GM12878 (cell line): ENCODE results near the gene CAMKK1. TPM values are rescaled to one million over a fixed set of nuclear protein-coding genes. Genes with fewer than 3 reads are reported as not detected.

Experiments
- ATAC-seq: fragments of 200-7000 bp; cut with Tn5 transposase; 3 replicates; pipeline ENCODE4 v1.9.1; 2020; ENCODE audit warnings: mild to moderate bottlenecking, moderate library complexity
- BruUV-seq: library from RNA; stranded (reverse); fragments of 400-500 nt; replicated peaks from 2 replicates; lab custom pipeline; 2021; lab: Mats Ljungman, UMichigan
- CTCF ChIA-PET: fragments of 300-600 bp; sonication (Branson Sonifier 250); formaldehyde crosslinking; extraction: SDS; loops from one replicate; lab custom pipeline; 2021; ENCODE audit warnings: inconsistent platforms; lab: Yijun Ruan, JAX
- POLR2A ChIA-PET: fragments of 350-600 bp; formaldehyde crosslinking; extraction: SDS; loops from one replicate; lab custom pipeline; 2021; ENCODE audit warnings: inconsistent platforms; lab: Charles Lee
- RAD21 ChIA-PET: fragments of 300-600 bp; sonication (Branson Sonifier 250); formaldehyde crosslinking; loops from one replicate; lab custom pipeline; 2023; ENCODE audit warnings: antibody characterized with exemption; ENCODE audit not compliant: unreplicated experiment; lab: Charles Lee
- SMC1A ChIA-PET: fragments of 300-600 bp; sonication (Branson Sonifier 250); formaldehyde crosslinking; loops from one replicate; lab custom pipeline; 2023; ENCODE audit not compliant: unreplicated experiment, uncharacterized antibody; lab: Charles Lee
- DNase-seq: peaks from one replicate; pipeline ENCODE4 v3.0.0-alpha.2; 2011; ENCODE audit warnings: low read depth, low spot score
- FAIRE-seq: peaks from 3 replicates; lab custom pipeline; 2011; peaks lifted over from hg19 to GRCh38; lab: Jason Lieb, UNC
- H2AFZ ChIP-seq: 2 replicates; pipeline ENCODE4 v1.6.0; 2011; ENCODE audit warnings: low read depth, low read length, control low read depth; ENCODE audit not compliant: control insufficient read depth
- H3K27ac ChIP-seq: 2 replicates; pipeline ENCODE4 v1.5.1; 2011; ENCODE audit warnings: control low read depth; ENCODE audit not compliant: control insufficient read depth, insufficient read depth
- H3K27me3 ChIP-seq, 2 experiments: replicated peaks in 1 of 2; 2 replicates each; pipeline versions ENCODE4 v1.6.0 to v1.6.1; 2011; ENCODE audit warnings: low read length in 1 of 2; ENCODE audit not compliant: control insufficient read depth in 2 of 2, insufficient read depth in 2 of 2
- H3K36me3 ChIP-seq, 2 experiments: 2 replicates each; pipeline ENCODE4 v1.5.1; 2011; ENCODE audit warnings: low read length in 1 of 2; ENCODE audit not compliant: control insufficient read depth in 2 of 2, insufficient read depth in 2 of 2
- H3K4me1 ChIP-seq: 2 replicates; pipeline ENCODE4 v1.6.1; 2011; ENCODE audit warnings: mild to moderate bottlenecking, low read length, moderate library complexity, mixed read lengths; ENCODE audit not compliant: control insufficient read depth, insufficient read depth
- H3K4me2 ChIP-seq: 2 replicates; pipeline ENCODE4 v1.6.0; 2011; ENCODE audit warnings: control low read depth; ENCODE audit not compliant: control insufficient read depth, insufficient read depth
- H3K4me3 ChIP-seq: fragments of 200-600 bp; sonication (generic); 2 replicates; pipeline ENCODE4 v1.5.1; 2016
- H3K79me2 ChIP-seq: 2 replicates; pipeline ENCODE4 v1.6.0; 2011; ENCODE audit warnings: low read length; ENCODE audit not compliant: control insufficient read depth, insufficient read depth
- H3K9ac ChIP-seq: 2 replicates; pipeline ENCODE4 v1.8.0; 2011; ENCODE audit warnings: low read length, control low read depth, mixed read lengths; ENCODE audit not compliant: control insufficient read depth, insufficient read depth
- H3K9me3 ChIP-seq: replicated peaks from 3 replicates; pipeline ENCODE4 v1.5.1; 2011; ENCODE audit warnings: mild to moderate bottlenecking, low read length; ENCODE audit not compliant: control insufficient read depth, insufficient read depth
- H4K20me1 ChIP-seq: 2 replicates; pipeline ENCODE4 v1.6.0; 2011; ENCODE audit not compliant: control insufficient read depth, insufficient read depth
- CHD1 ChIP-seq: IDR thresholded peaks from 2 replicates; pipeline ENCODE4 v1.6.1; 2012; ENCODE audit warnings: low read depth, low read length, improper control_type of control experiment
- FOXM1 ChIP-seq: IDR thresholded peaks from 2 replicates; pipeline ENCODE4 v1.6.1; 2012; ENCODE audit warnings: low read depth, mild to moderate bottlenecking, inconsistent platforms, low read length, moderate library complexity
- HDAC2 ChIP-seq: fragments of 200-600 bp; sonication (generic); IDR thresholded peaks from 2 replicates; pipeline ENCODE4 v1.6.1; 2017
- HSF1 ChIP-seq: fragments of 150-350 bp; IDR thresholded peaks from 2 replicates; pipeline ENCODE4 v1.6.1; 2014; ENCODE audit warnings: mild to moderate bottlenecking, low read depth, low read length
- MTA3 ChIP-seq: IDR thresholded peaks from 2 replicates; pipeline ENCODE4 v1.6.1; 2012; ENCODE audit warnings: low read length, inconsistent platforms, borderline replicate concordance
- NFYA ChIP-seq: IDR thresholded peaks from 2 replicates; pipeline ENCODE4 v1.6.1; 2011; ENCODE audit warnings: low read depth, mild to moderate bottlenecking, low read length, improper control_type of control experiment, borderline replicate concordance
- SPI1 ChIP-seq: IDR thresholded peaks from 2 replicates; pipeline ENCODE4 v1.6.1; 2011; ENCODE audit warnings: low read depth, mild to moderate bottlenecking, low read length, moderate library complexity, borderline replicate concordance; ENCODE audit not compliant: insufficient read depth
- STAT3 ChIP-seq: IDR thresholded peaks from 2 replicates; pipeline ENCODE4 v1.6.1; 2011; ENCODE audit warnings: low read depth, low read length, improper control_type of control experiment
- YBX1 ChIP-seq: fragments of 450-650 bp; IDR thresholded peaks from 2 replicates; pipeline ENCODE4 v1.6.1; 2016; ENCODE audit warnings: antibody characterized with exemption
- WGBS: methylation state at CpG from one replicate; pipeline ENCODE4 v1.1.6; 2016; ENCODE audit warnings: low lambda C conversion rate; ENCODE audit not compliant: insufficient replicate concordance, insufficient coverage; ENCODE audit errors: missing lambda C conversion rate; 5-methylcytosine and 5-hydroxymethylcytosine counted together
- in situ Hi-C: fragments of 300-500 bp; cut with MboI; formaldehyde crosslinking; loops from 9 replicates; pipeline ENCODE4 v1.14.3; 2018; ENCODE audit warnings: mixed read lengths
- intact Hi-C: fragments of 100-400 bp; cut with micrococcal nuclease; formaldehyde crosslinking; loops from one replicate; pipeline ENCODE4 v1.14.2; 2022; ENCODE audit not compliant: unreplicated experiment
- polyA plus RNA-seq, 11 experiments: library from polyadenylated mRNA; depleted of rRNA in 4 of 11; unstranded in 6 of 11; stranded (reverse) in 5 of 11; fragments of >200 nt; fragmentation: Nextera tagmentation in 4 of 11; fragmentation: Illumina TruSeq in 1 of 11; extraction: Ambion mirVana in 4 of 11; extraction: Trizol in 1 of 11; gene quantifications; 1 replicate in 1 of 11; 2 replicates in 10 of 11; pipeline versions ENCODE4 v1.2.1 to v1.2.3, GENCODE V29; 2011 to 2016; ENCODE audit warnings: inconsistent platforms in 2 of 11, missing spikeins in 2 of 11, low read depth in 1 of 11
- total RNA-seq, 4 experiments: library from RNA; depleted of rRNA in 3 of 4; stranded (reverse); fragments of >200 nt in 3 of 4; fragmentation: Illumina TruSeq in 1 of 4; extraction: Trizol in 1 of 4; gene quantifications; 2 replicates each; pipeline versions ENCODE4 v1.2.1 to v1.2.3, GENCODE V29; 2013 to 2021
- TF ChIP-seq, protein P1 (sequence below): fragments of 450-650 bp; formaldehyde crosslinking; IDR thresholded peaks from 2 replicates; pipeline ENCODE4 v1.5.0; 2022; ENCODE audit warnings: mild to moderate bottlenecking, missing genetic modification characterization

Gene CAMKK1
- total and polyA plus RNA-seq, 10 of the 15 experiments (the other 5 are each of a cell fraction or from before 2014, with no cell fraction given): 0.06 to 0.84 (median 0.37) TPM

DNA sequence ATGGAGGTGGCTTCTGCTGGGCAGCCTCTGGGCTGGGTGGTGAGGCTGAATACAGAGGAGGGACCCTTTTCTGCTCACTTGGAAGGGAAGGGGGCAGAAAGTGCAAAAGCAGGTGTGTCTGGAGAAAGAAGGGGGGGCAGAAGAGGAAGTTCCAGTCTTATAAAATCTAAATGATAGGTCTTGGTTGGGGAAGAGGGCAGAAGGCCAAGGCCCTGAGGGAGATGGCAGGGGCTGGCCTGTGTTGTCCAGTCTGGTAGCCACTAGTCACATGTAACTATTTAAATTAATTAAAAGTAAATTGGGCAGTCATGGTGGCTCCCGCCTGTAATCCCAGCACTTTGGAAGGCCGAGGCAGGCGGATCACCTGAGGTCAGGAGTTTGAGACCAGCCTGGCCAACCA, 2.5 kb upstream of the CAMKK1 start (continued):
- TF ChIP-seq HSF1: no peak
- no peak for TF ChIP-seq NFYA
- no peak for TF ChIP-seq YBX1

DNA sequence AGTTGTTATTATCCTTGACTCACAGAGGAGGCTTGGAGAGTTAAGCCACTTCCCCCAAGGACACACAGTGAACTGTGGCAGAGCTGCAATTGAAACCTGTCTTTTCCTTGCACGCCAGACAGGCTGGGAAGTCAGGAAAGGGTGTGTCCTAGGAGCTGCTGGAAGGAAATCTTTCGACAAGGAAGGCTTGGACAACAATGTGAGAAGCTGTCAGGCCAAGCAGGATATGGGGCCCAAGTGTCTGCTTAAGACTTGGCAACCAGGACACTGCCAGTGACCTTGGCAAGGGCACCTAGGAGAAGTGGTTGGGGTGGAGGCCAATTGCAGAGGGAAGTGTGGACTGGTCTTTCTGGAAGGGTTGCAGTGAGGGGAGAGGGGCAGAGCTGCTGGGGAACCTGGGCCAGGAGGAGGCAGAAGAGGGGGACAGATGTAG, 2.1 kb upstream of the CAMKK1 start:
- no peaks in the 10 kb centered on the region for H4K20me1 ChIP-seq
- ChIA-PET POLR2A (interaction anchor here (0.5 kb wide), 1 partner anchor 10 kb away, joined by 9 read pairs; no protein-coding TSS in a partner anchor), CTCF (interaction anchor here (1.0 to 2.0 kb wide), 5 partner anchors 10 to 181 kb away, joined by 3 to 15 read pairs (median 6); partner anchors contain the start of gene NCBP3), SMC1A (interaction anchor here (0.9 to 1.6 kb wide), 2 partner anchors 10 to 18 kb away, joined by 3 to 4 read pairs; no protein-coding TSS in a partner anchor), RAD21 (no interaction called here)
- H3K9ac ChIP-seq: no peak overlapping the region
- H3K27me3 ChIP-seq: peaks cover 0 to 2% of the 10 kb centered on the region in 2 experiments; a peak in 1 of 4 replicates
- H3K4me3 ChIP-seq: no peak overlapping the region
- TF ChIP-seq STAT3 (no peak), CHD1 (no peak), FOXM1 (no peak), SPI1 (no peak), MTA3 (no peak), HDAC2 (no peak), YBX1 (no peak)
- TF ChIP-seq, protein P1, sequence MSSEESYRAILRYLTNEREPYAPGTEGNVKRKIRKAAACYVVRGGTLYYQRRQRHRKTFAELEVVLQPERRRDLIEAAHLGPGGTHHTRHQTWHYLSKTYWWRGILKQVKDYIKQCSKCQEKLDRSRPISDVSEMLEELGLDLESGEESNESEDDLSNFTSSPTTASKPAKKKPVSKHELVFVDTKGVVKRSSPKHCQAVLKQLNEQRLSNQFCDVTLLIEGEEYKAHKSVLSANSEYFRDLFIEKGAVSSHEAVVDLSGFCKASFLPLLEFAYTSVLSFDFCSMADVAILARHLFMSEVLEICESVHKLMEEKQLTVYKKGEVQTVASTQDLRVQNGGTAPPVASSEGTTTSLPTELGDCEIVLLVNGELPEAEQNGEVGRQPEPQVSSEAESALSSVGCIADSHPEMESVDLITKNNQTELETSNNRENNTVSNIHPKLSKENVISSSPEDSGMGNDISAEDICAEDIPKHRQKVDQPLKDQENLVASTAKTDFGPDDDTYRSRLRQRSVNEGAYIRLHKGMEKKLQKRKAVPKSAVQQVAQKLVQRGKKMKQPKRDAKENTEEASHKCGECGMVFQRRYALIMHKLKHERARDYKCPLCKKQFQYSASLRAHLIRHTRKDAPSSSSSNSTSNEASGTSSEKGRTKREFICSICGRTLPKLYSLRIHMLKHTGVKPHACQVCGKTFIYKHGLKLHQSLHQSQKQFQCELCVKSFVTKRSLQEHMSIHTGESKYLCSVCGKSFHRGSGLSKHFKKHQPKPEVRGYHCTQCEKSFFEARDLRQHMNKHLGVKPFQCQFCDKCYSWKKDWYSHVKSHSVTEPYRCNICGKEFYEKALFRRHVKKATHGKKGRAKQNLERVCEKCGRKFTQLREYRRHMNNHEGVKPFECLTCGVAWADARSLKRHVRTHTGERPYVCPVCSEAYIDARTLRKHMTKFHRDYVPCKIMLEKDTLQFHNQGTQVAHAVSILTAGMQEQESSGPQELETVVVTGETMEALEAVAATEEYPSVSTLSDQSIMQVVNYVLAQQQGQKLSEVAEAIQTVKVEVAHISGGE (CRISPR knock-in tag): no peak
- no peak overlapping the region for H3K4me2 ChIP-seq
- no peaks in the 10 kb centered on the region for H3K79me2 ChIP-seq
- peaks cover 3% of the 10 kb centered on the region for H3K4me1 ChIP-seq
- no peak overlapping the region for H2AFZ ChIP-seq
- ATAC-seq (no peak), DNase-seq (no peak), FAIRE-seq (no peak)
- in situ Hi-C loops (no loop called here), intact Hi-C loops (no loop called here)
- 13% methylated on average over 2 of the region's 2 CpGs for WGBS
- H3K36me3 ChIP-seq: no peaks in the 10 kb centered on the region
- H3K9me3 ChIP-seq: no peaks in the 10 kb centered on the region
- BruUV-seq: no TSS peak
- H3K27ac ChIP-seq: no peak overlapping the region
